Activated CD8-positive, alpha-beta memory T cell treated with anti-CD3 and anti-CD28 coated beads, Interleukin-2, amount 10 ng/mL, durations not matched to agents 7 days and 5 days (primary cell): ENCODE measurements around the gene ETV5. TPM values are rescaled to one million over a fixed set of nuclear protein-coding genes. Genes with fewer than 3 reads are reported as not detected.

ENCODE experiments used
- ATAC-seq: fragments of 150-1000 bp; cut with Tn5 transposase; one replicate; pipeline ENCODE4 v1.10.0; 2021; ENCODE audit warnings: moderate library complexity
- CTCF ChIA-PET: fragments of 350-600 bp; sonication (Branson Sonifier 250); formaldehyde crosslinking; loops from one replicate; lab custom pipeline; 2021; ENCODE audit warnings: antibody characterized with exemption; lab: Charles Lee
- DNase-seq: peaks from one replicate; pipeline ENCODE4 v3.0.0-alpha.2; 2020
- H3K27ac Mint-ChIP-seq: one replicate; pipeline ENCODE4 v1.8.0; 2021; ENCODE audit warnings: mild to moderate bottlenecking, mixed read lengths
- H3K27me3 Mint-ChIP-seq: one replicate; pipeline ENCODE4 v1.8.0; 2021; ENCODE audit warnings: mixed read lengths
- H3K36me3 Mint-ChIP-seq: one replicate; pipeline ENCODE4 v1.8.0; 2021; ENCODE audit warnings: mild to moderate bottlenecking, mixed read lengths
- H3K4me1 Mint-ChIP-seq: one replicate; pipeline ENCODE4 v1.8.0; 2021; ENCODE audit warnings: mixed read lengths
- H3K4me3 Mint-ChIP-seq: one replicate; pipeline ENCODE4 v1.8.0; 2021; ENCODE audit warnings: mild to moderate bottlenecking, moderate library complexity, mixed read lengths
- H3K9me3 Mint-ChIP-seq: one replicate; pipeline ENCODE4 v1.8.0; 2022; ENCODE audit warnings: low read depth, mixed read lengths
- total RNA-seq, 2 experiments: library from RNA; stranded (reverse); gene quantifications; one replicate each; pipeline ENCODE4 v1.2.3, GENCODE V29; 2021

ETV5 gene
- total RNA-seq, 2 experiments from 2014 or later: 0.16 to 0.47 TPM

DNA sequence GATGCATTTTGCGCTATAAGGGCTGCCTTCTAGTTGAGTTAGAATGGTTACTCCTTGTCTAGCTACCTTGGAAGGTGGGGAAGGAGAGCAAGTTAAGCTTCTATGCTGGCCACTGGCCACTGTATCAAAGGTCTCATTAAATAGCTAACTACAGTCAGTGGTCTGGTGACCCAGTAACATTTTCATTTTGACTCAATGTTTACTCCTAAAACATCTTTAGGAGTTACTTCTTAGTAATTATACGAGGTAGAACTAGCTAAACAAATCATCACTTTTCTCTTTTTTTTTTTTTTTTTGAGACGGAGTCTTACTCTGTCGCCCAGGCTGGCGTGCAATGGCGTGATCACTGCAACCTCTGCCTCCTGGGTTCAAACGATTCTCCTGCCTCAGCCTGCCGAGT is 26.7 kb downstream of the ETV5 start:
- CTCF ChIA-PET: interaction anchor here (1.4 kb wide), 1 partner anchor 535 kb away, joined by 3 read pairs; no protein-coding TSS in a partner anchor
- no peaks in the 10 kb centered on the region for H3K36me3 Mint-ChIP-seq
- no peak for DNase-seq
- H3K27me3 Mint-ChIP-seq: peaks cover 71% of the 10 kb centered on the region
- H3K4me1 Mint-ChIP-seq: no peaks in the 10 kb centered on the region
- H3K4me3 Mint-ChIP-seq: no peak overlapping the region
- H3K9me3 Mint-ChIP-seq: no peaks in the 10 kb centered on the region
- no peak overlapping the region for H3K27ac Mint-ChIP-seq
- ATAC-seq: no peak

DNA sequence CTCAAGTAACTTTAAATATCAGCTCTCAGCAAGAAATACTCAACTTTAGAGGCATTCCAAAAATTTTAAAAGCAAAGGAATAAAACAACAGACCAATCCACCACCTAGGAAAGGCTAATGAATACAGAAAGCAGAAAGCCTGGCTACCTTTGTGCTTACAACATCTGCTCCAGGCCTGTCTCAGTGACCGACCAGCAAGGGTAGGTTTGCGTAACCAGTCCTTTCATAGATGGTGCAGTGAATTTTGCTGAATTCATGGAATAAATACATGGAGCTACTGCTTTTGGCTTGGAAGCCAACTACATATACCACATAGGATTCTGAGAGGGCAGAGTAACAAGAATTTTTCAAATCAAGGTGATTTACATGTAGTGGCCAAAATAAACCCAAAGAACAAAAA is 27.2 kb downstream of the ETV5 start:
- ATAC-seq (no peak), DNase-seq (no peak)
- no peaks in the 10 kb centered on the region for H3K9me3 Mint-ChIP-seq
- H3K4me1 Mint-ChIP-seq: no peaks in the 10 kb centered on the region
- peaks cover 67% of the 10 kb centered on the region for H3K27me3 Mint-ChIP-seq
- no peaks in the 10 kb centered on the region for H3K36me3 Mint-ChIP-seq
- H3K4me3 Mint-ChIP-seq: no peak overlapping the region
- H3K27ac Mint-ChIP-seq: no peak overlapping the region
- CTCF ChIA-PET: interaction anchor here (1.4 kb wide), 1 partner anchor 536 kb away, joined by 3 read pairs; no protein-coding TSS in a partner anchor

- H3K27me3 Mint-ChIP-seq: peaks cover 64% of the 10 kb centered on the region
- H3K36me3 Mint-ChIP-seq: no peaks in the 10 kb centered on the region
- H3K4me3 Mint-ChIP-seq: no peak overlapping the region
- DNase-seq (no peak), ATAC-seq (no peak)
- no peak overlapping the region for H3K27ac Mint-ChIP-seq
- no peaks in the 10 kb centered on the region for H3K9me3 Mint-ChIP-seq
- CTCF ChIA-PET: interaction anchor here (1.4 kb wide), 1 partner anchor 536 kb away, joined by 3 read pairs; no protein-coding TSS in a partner anchor
- no peaks in the 10 kb centered on the region for H3K4me1 Mint-ChIP-seq
These were observed 27.9 kb downstream of the ETV5 start for GRCh38 chr3:186080849-186081438.

- DNase-seq: no peak
- CTCF ChIA-PET: no interaction called here
- no peaks in the 10 kb centered on the region for H3K4me1 Mint-ChIP-seq
- peaks cover 2% of the 10 kb centered on the region for H3K36me3 Mint-ChIP-seq
- peaks cover 2% of the 10 kb centered on the region for H3K9me3 Mint-ChIP-seq
- peaks cover 66% of the 10 kb centered on the region for H3K27me3 Mint-ChIP-seq
- no peak overlapping the region for H3K4me3 Mint-ChIP-seq
- ATAC-seq: no peak
- H3K27ac Mint-ChIP-seq: no peak overlapping the region
These were observed 29.0 kb downstream of the ETV5 start for GRCh38 chr3:186079925-186080324.

GRCh38 chr3:186077466-186077865 is 31.4 kb downstream of the ETV5 start:
- DNase-seq (no peak), ATAC-seq (no peak)
- H3K9me3 Mint-ChIP-seq: peaks cover 3% of the 10 kb centered on the region
- H3K27me3 Mint-ChIP-seq: peaks cover 56% of the 10 kb centered on the region
- no peak overlapping the region for H3K27ac Mint-ChIP-seq
- no peaks in the 10 kb centered on the region for H3K4me1 Mint-ChIP-seq
- H3K36me3 Mint-ChIP-seq: peaks cover 2% of the 10 kb centered on the region
- H3K4me3 Mint-ChIP-seq: no peak overlapping the region
- CTCF ChIA-PET: no interaction called here

GRCh38 chr3:186075931-186076567 is 32.8 kb downstream of the ETV5 start:
- Mint-ChIP-seq H3K27me3 (peaks cover 53% of the 10 kb centered on the region), H3K27ac (no peak overlapping the region), H3K9me3 (peaks cover 3% of the 10 kb centered on the region), H3K36me3 (peaks cover 2% of the 10 kb centered on the region), H3K4me1 (no peaks in the 10 kb centered on the region), H3K4me3 (no peak overlapping the region)
- DNase-seq (no peak), ATAC-seq (no peak)
- CTCF ChIA-PET: no interaction called here

GRCh38 chr3:186075489-186075888 is 33.4 kb downstream of the ETV5 start:
- CTCF ChIA-PET: no interaction called here
- peaks cover 52% of the 10 kb centered on the region for H3K27me3 Mint-ChIP-seq
- DNase-seq (no peak), ATAC-seq (no peak)
- no peaks in the 10 kb centered on the region for H3K4me1 Mint-ChIP-seq
- peaks cover 3% of the 10 kb centered on the region for H3K9me3 Mint-ChIP-seq
- no peak overlapping the region for H3K27ac Mint-ChIP-seq
- peaks cover 2% of the 10 kb centered on the region for H3K36me3 Mint-ChIP-seq
- H3K4me3 Mint-ChIP-seq: no peak overlapping the region

DNA sequence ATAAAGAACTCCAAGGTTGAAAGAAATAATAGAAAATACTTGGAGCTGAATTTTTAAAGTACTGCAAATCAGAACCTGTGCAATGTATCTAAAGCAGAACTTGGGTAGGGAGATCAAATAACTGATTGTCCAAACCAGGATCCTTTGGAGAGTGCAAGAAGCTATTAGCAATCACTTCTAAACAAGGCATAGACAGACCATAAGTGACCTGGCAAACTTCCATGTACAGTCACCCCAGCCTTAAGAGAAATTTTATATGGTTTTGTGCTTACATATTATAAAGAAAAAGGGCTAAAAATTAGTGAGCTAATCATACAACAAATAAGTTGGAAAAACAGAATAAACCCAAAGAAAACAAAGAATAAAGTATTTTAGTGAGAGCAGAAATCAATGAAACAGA is 35.2 kb downstream of the ETV5 start:
- Mint-ChIP-seq H3K36me3 (peaks cover 2% of the 10 kb centered on the region), H3K27me3 (peaks cover 58% of the 10 kb centered on the region), H3K27ac (no peak overlapping the region), H3K4me1 (no peaks in the 10 kb centered on the region), H3K9me3 (peaks cover 3% of the 10 kb centered on the region), H3K4me3 (no peak overlapping the region)
- ATAC-seq (no peak), DNase-seq (no peak)
- CTCF ChIA-PET: no interaction called here

DNA sequence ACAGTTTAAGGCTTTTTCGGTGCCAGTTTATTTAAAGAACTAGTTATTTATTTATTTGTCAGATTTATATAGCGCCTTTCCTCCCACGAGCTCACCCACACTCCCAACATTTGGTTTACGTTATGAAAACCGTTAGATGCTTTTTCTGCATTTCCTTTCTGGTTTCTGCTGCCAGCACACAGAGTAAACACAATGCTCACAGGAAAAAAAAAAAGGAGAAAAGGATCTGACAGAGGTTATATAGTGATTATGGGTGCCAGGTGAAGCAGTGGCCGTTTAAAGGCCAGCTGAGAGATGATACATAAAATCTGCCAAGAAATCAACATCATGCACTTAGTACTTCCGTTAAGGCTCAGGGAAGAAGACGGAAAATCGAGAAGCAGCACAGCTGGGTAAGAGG is 37.9 kb downstream of the ETV5 start:
- Mint-ChIP-seq H3K9me3 (peaks cover 3% of the 10 kb centered on the region), H3K27ac (no peak overlapping the region), H3K36me3 (peaks cover 4% of the 10 kb centered on the region), H3K4me1 (peaks cover 5% of the 10 kb centered on the region), H3K4me3 (no peak overlapping the region), H3K27me3 (peaks cover 59% of the 10 kb centered on the region)
- ATAC-seq (no peak), DNase-seq (no peak)
- CTCF ChIA-PET: interaction anchor here (0.9 kb wide), 2 partner anchors 88 to 127 kb away, joined by 3 read pairs; no protein-coding TSS in a partner anchor

DNA sequence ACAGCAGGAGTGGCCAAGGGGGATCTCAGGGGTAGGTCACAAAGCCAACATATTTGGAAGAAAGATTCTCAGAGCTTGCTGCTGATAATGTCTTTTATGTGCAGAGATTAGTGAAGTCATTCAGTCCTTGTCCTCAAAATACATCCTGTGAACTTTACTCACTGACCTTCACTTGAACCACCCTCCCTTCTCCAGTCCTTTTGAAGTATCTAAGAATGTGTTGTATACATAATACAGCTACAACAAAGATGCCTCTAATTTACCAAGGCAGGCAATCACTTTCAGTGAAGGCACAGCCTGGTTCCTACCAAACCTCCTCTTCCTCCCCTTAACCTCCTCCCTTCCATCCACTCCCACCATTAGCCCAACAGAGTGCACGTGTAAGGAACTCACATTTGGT is 38.3 kb downstream of the ETV5 start:
- Mint-ChIP-seq H3K4me3 (no peak overlapping the region), H3K27me3 (peaks cover 59% of the 10 kb centered on the region), H3K36me3 (peaks cover 4% of the 10 kb centered on the region), H3K27ac (no peak overlapping the region), H3K9me3 (peaks cover 3% of the 10 kb centered on the region), H3K4me1 (peaks cover 5% of the 10 kb centered on the region)
- DNase-seq: no peak
- ATAC-seq: no peak
- CTCF ChIA-PET: interaction anchor here (0.9 kb wide), 1 partner anchor 87 kb away, joined by 3 read pairs; no protein-coding TSS in a partner anchor

DNA sequence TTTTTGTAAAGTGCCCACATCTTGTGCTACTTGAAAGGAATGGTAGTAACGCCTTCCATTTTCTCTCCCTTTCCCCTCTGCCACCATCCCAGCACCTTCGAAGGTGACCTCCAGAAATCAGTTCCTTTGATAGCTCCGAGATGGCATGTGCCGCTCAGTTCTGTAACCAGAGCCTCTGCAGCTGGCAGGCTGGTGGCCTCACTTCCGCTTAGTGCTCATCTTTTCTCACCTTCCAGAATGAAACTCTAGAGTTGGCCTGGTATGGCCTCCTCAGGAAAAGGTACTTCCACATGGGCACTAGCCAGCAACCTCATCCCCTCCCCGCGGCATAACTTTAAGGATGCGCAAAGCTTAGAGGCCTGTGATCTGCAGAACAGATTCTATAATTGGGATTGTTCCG is 38.8 kb downstream of the ETV5 start:
- Mint-ChIP-seq H3K36me3 (peaks cover 3% of the 10 kb centered on the region), H3K9me3 (peaks cover 3% of the 10 kb centered on the region), H3K4me1 (peaks cover 5% of the 10 kb centered on the region), H3K4me3 (no peak overlapping the region), H3K27me3 (peaks cover 59% of the 10 kb centered on the region), H3K27ac (no peak overlapping the region)
- no peak for DNase-seq
- CTCF ChIA-PET: no interaction called here
- no peak for ATAC-seq

GRCh38 chr3:186069199-186069598 is 39.7 kb downstream of the ETV5 start:
- CTCF ChIA-PET: no interaction called here
- H3K27me3 Mint-ChIP-seq: peaks cover 65% of the 10 kb centered on the region
- H3K36me3 Mint-ChIP-seq: peaks cover 2% of the 10 kb centered on the region
- ATAC-seq: no peak
- no peak overlapping the region for H3K4me3 Mint-ChIP-seq
- no peak overlapping the region for H3K27ac Mint-ChIP-seq
- peaks cover 5% of the 10 kb centered on the region for H3K4me1 Mint-ChIP-seq
- H3K9me3 Mint-ChIP-seq: no peaks in the 10 kb centered on the region
- no peak for DNase-seq

DNA sequence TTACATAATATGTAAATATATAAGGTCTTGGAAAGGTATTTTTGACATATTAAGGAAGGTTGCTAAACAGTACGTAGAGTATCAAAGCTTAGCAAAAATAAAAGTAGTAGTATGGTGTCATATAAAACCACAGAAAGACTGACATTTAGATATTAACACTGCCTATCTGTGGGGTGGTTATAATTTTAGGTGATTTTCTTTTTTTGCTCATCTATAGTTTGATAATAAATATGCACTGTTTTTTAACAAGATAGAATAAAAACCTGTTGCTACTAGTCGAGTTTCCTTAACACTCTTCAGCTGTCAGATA is 40.7 kb downstream of the ETV5 start:
- Mint-ChIP-seq H3K27me3 (peaks cover 71% of the 10 kb centered on the region), H3K36me3 (peaks cover 2% of the 10 kb centered on the region), H3K9me3 (no peaks in the 10 kb centered on the region), H3K27ac (no peak overlapping the region), H3K4me1 (peaks cover 5% of the 10 kb centered on the region), H3K4me3 (no peak overlapping the region)
- no peak for DNase-seq
- no peak for ATAC-seq
- CTCF ChIA-PET: interaction anchor here (0.9 to 1.3 kb wide), 2 partner anchors 85 to 472 kb away, joined by 3 read pairs; no protein-coding TSS in a partner anchor
